Endothelial cell (in vitro differentiated cells): ENCODE results near the gene KRTAP5-9. TPM values are rescaled to one million over a fixed set of nuclear protein-coding genes. Genes with fewer than 3 reads are reported as not detected.
"Not testable (repeated sequence)": the region's sequence is repeated elsewhere in the genome, so short reads cannot be mapped to it uniquely, and the experiment has no call there.

Experiments
- DNase-seq: peaks from one replicate; pipeline ENCODE4 v3.0.0; 2021; ENCODE audit warnings: low spot score
- H3K27ac Mint-ChIP-seq: one replicate; pipeline ENCODE4 v1.8.0; 2021; ENCODE audit warnings: mixed read lengths, inconsistent platforms; ENCODE audit not compliant: unreplicated experiment
- H3K27me3 Mint-ChIP-seq: one replicate; pipeline ENCODE4 v1.8.0; 2021; ENCODE audit warnings: mild to moderate bottlenecking, moderate library complexity, mixed read lengths, inconsistent platforms; ENCODE audit not compliant: unreplicated experiment
- H3K36me3 Mint-ChIP-seq: one replicate; pipeline ENCODE4 v1.8.0; 2021; ENCODE audit warnings: mild to moderate bottlenecking, low read depth, mixed read lengths, inconsistent platforms; ENCODE audit not compliant: unreplicated experiment
- H3K4me1 Mint-ChIP-seq: one replicate; pipeline ENCODE4 v1.8.0; 2021; ENCODE audit warnings: mild to moderate bottlenecking, mixed read lengths, inconsistent platforms; ENCODE audit not compliant: unreplicated experiment
- H3K4me3 Mint-ChIP-seq: one replicate; pipeline ENCODE4 v1.8.0; 2021; ENCODE audit warnings: mild to moderate bottlenecking, mixed read lengths, inconsistent platforms; ENCODE audit not compliant: unreplicated experiment
- H3K9me3 Mint-ChIP-seq: one replicate; pipeline ENCODE4 v1.8.0; 2021; ENCODE audit warnings: mixed read lengths, inconsistent platforms; ENCODE audit not compliant: unreplicated experiment
- CTCF ChIP-seq: fragments of 200-600 bp; sonication (generic); IDR thresholded peaks from one replicate; pipeline ENCODE4 v1.5.0; 2021; ENCODE audit warnings: antibody characterized with exemption; ENCODE audit not compliant: unreplicated experiment
- total RNA-seq: library from RNA; stranded (reverse); fragmentation: NEBNext Ultra II Directional; extraction: Animal tissue kit (Norgen Biotek cat#: 25700); gene quantifications from one replicate; pipeline ENCODE4 v1.2.1, GENCODE V29; 2021; ENCODE audit not compliant: unreplicated experiment

The KRTAP5-9 gene
- total RNA-seq, 1 donor from 2014 or later = 0.80 TPM

- Mint-ChIP-seq H3K27me3 (peaks cover 8% of the 10 kb centered on the region), H3K36me3 (no peaks in the 10 kb centered on the region), H3K4me3 (no peak overlapping the region), H3K27ac (no peak overlapping the region), H3K4me1 (peaks cover 22% of the 10 kb centered on the region), H3K9me3 (no peaks in the 10 kb centered on the region)
- no peak for TF ChIP-seq CTCF
- DNase-seq = no peak
Measured at GRCh38 chr11:71568704-71569349, 20.6 kb downstream of the KRTAP5-9 start.

- not testable (repeated sequence) for H3K36me3 Mint-ChIP-seq, H3K27ac Mint-ChIP-seq, H3K9me3 Mint-ChIP-seq, H3K27me3 Mint-ChIP-seq, H3K4me3 Mint-ChIP-seq, DNase-seq
- peaks cover 15% of the 10 kb centered on the region for H3K4me1 Mint-ChIP-seq
Measured at GRCh38 chr11:71571101-71571850, 23.1 kb downstream of the KRTAP5-9 start.

- Mint-ChIP-seq H3K4me1 (no peaks in the 10 kb centered on the region), H3K9me3 (no peaks in the 10 kb centered on the region), H3K27me3 (peaks cover 1% of the 10 kb centered on the region), H3K36me3 (no peaks in the 10 kb centered on the region), H3K27ac (no peak overlapping the region), H3K4me3 (no peak overlapping the region)
- DNase-seq = no peak
- TF ChIP-seq CTCF = no peak
Measured at GRCh38 chr11:71572811-71573210, 24.6 kb downstream of the KRTAP5-9 start.

GRCh38 chr11:71574418-71574817 is 26.2 kb downstream of the KRTAP5-9 start:
- Mint-ChIP-seq H3K4me1 (peaks cover 4% of the 10 kb centered on the region), H3K27ac (no peak overlapping the region), H3K27me3 (peaks cover 1% of the 10 kb centered on the region), H3K4me3 (no peak overlapping the region), H3K9me3 (no peaks in the 10 kb centered on the region), H3K36me3 (no peaks in the 10 kb centered on the region)
- TF ChIP-seq CTCF = no peak
- DNase-seq = no peak

GRCh38 chr11:71575723-71576424 is 27.7 kb downstream of the KRTAP5-9 start:
- H3K36me3 Mint-ChIP-seq = no peaks in the 10 kb centered on the region
- H3K4me1 Mint-ChIP-seq = peaks cover 13% of the 10 kb centered on the region
- H3K27ac Mint-ChIP-seq = no peak overlapping the region
- no peak for DNase-seq
- peaks cover 1% of the 10 kb centered on the region for H3K27me3 Mint-ChIP-seq
- H3K4me3 Mint-ChIP-seq = no peak overlapping the region
- H3K9me3 Mint-ChIP-seq = no peaks in the 10 kb centered on the region
- no peak for TF ChIP-seq CTCF

GRCh38 chr11:71576688-71577465 is 28.7 kb downstream of the KRTAP5-9 start:
- H3K27me3 Mint-ChIP-seq, H3K36me3 Mint-ChIP-seq, H3K4me3 Mint-ChIP-seq, H3K27ac Mint-ChIP-seq, DNase-seq, H3K9me3 Mint-ChIP-seq: not testable (repeated sequence)
- peaks cover 21% of the 10 kb centered on the region for H3K4me1 Mint-ChIP-seq
